HepG2 (cell line): ENCODE data around the gene LAMB2. TPM values are rescaled to one million over a fixed set of nuclear protein-coding genes. Genes with fewer than 3 reads are reported as not detected.

Experiments used
- ATAC-seq: fragments of 200-7000 bp; cut with Tn5 transposase; 3 replicates; pipeline ENCODE4 v1.9.1; 2020; ENCODE audit warnings: mild to moderate bottlenecking, moderate library complexity
- BruUV-seq: library from RNA; stranded (reverse); fragments of 400-500 nt; replicated peaks from 2 replicates; lab custom pipeline; 2021; lab: Mats Ljungman, UMichigan
- CTCF ChIA-PET: fragments of 300-600 bp; formaldehyde crosslinking; extraction: SDS; loops from one replicate; lab custom pipeline; 2021; ENCODE audit warnings: low total read pairs, inconsistent platforms, low intra/inter-chr PET ratio; lab: Yijun Ruan, JAX
- POLR2A ChIA-PET: fragments of 350-600 bp; sonication (Branson Sonifier 250); formaldehyde crosslinking; loops from one replicate; lab custom pipeline; 2020; ENCODE audit warnings: antibody characterized with exemption, inconsistent platforms; lab: Yijun Ruan, JAX
- DNase-seq: peaks from one replicate; pipeline ENCODE4 v3.0.0-alpha.2; 2015; ENCODE audit warnings: low spot score
- FAIRE-seq: peaks from 3 replicates; lab custom pipeline; 2011; peaks lifted over from hg19 to GRCh38; lab: Jason Lieb, UNC
- H2AFZ ChIP-seq: one replicate; pipeline ENCODE4 v1.6.1; 2011; ENCODE audit warnings: low read length, inconsistent platforms
- H3K27ac ChIP-seq: fragments of 300-600 bp; 3 replicates; pipeline ENCODE4 v1.8.0; 2011; ENCODE audit warnings: mixed run types, mild to moderate bottlenecking, mixed read lengths, low read length, inconsistent platforms; ENCODE audit not compliant: insufficient read depth; ENCODE audit errors: extremely low read length
- H3K27me3 ChIP-seq, 2 experiments: fragments of 200-600 bp in 1 of 2; 2 replicates in 1 of 2; 3 replicates in 1 of 2; pipeline versions ENCODE4 v1.6.0 to v1.8.0; 2011; ENCODE audit warnings: low read length in 2 of 2, mild to moderate bottlenecking in 2 of 2, moderate library complexity in 2 of 2, inconsistent platforms in 1 of 2; ENCODE audit not compliant: insufficient read depth in 2 of 2, control insufficient read depth in 1 of 2
- H3K36me3 ChIP-seq, 2 experiments: fragments of 200-600 bp in 1 of 2; replicated peaks in 1 of 2; 2 replicates in 1 of 2; 3 replicates in 1 of 2; pipeline versions ENCODE4 v1.5.1 to v1.8.0; 2011; ENCODE audit warnings: low read length in 2 of 2, inconsistent platforms in 1 of 2; ENCODE audit not compliant: insufficient read depth in 2 of 2, control insufficient read depth in 1 of 2
- H3K4me1 ChIP-seq: 2 replicates; pipeline ENCODE4 v1.5.1; 2012; ENCODE audit warnings: low read length, inconsistent platforms; ENCODE audit not compliant: insufficient read depth
- H3K4me2 ChIP-seq: 2 replicates; pipeline ENCODE4 v1.6.0; 2011; ENCODE audit warnings: low read depth, low read length, inconsistent platforms
- H3K4me3 ChIP-seq, 3 experiments: fragments of 200-600 bp in 1 of 3; sonication (generic), shearing (Covaris generic) in 1 of 3; replicated peaks in 1 of 3; 2 replicates each; pipeline ENCODE4 v1.5.1; 2011 to 2016; ENCODE audit warnings: low read length in 3 of 3, inconsistent platforms in 2 of 3, low read depth in 2 of 3, mild to moderate bottlenecking in 2 of 3, control low read depth in 1 of 3, mixed read lengths in 1 of 3; ENCODE audit not compliant: insufficient read depth in 1 of 3
- H3K79me2 ChIP-seq: one replicate; pipeline ENCODE4 v1.6.1; 2011; ENCODE audit warnings: low read length, inconsistent platforms; ENCODE audit not compliant: insufficient read depth
- H3K9ac ChIP-seq: 2 replicates; pipeline ENCODE4 v1.6.0; 2011; ENCODE audit warnings: mild to moderate bottlenecking, low read depth, low read length, inconsistent platforms; ENCODE audit not compliant: insufficient read depth
- H3K9me3 ChIP-seq: 2 replicates; pipeline ENCODE4 v1.5.1; 2012; ENCODE audit warnings: mild to moderate bottlenecking, low read length
- H4K20me1 ChIP-seq: 2 replicates; pipeline ENCODE4 v1.6.0; 2011; ENCODE audit warnings: inconsistent platforms, mild to moderate bottlenecking, low read length, moderate library complexity; ENCODE audit not compliant: insufficient read depth
- ARNT ChIP-seq: fragments of 450-650 bp; IDR thresholded peaks from 2 replicates; pipeline ENCODE4 v1.6.1; 2017
- BCL3 ChIP-seq: sonication (generic); formaldehyde crosslinking; IDR thresholded peaks from 2 replicates; pipeline ENCODE4 v1.5.1; 2020; ENCODE audit warnings: mild to moderate bottlenecking, missing genetic modification reagents, moderate library complexity
- DRAP1 ChIP-seq: IDR thresholded peaks from 2 replicates; pipeline ENCODE4 v1.6.1; 2016; ENCODE audit warnings: missing genetic modification reagents, missing compliant biosample characterization
- GABPB1 ChIP-seq: IDR thresholded peaks from 2 replicates; pipeline ENCODE4 v1.6.1; 2016; ENCODE audit warnings: mild to moderate bottlenecking, missing genetic modification reagents, moderate library complexity, missing compliant biosample characterization
- POLR2G ChIP-seq: fragments of 200-400 bp; formaldehyde crosslinking; IDR thresholded peaks from 2 replicates; pipeline ENCODE4 v1.6.1; 2018; ENCODE audit warnings: mild to moderate bottlenecking, low read depth, low read length, moderate library complexity
- SMAD3 ChIP-seq: sonication (generic); formaldehyde crosslinking; IDR thresholded peaks from 2 replicates; pipeline ENCODE4 v1.4.0; 2020; ENCODE audit warnings: missing genetic modification reagents
- UBTF ChIP-seq: sonication (generic); formaldehyde crosslinking; IDR thresholded peaks from 2 replicates; pipeline ENCODE4 v1.4.0; 2020; ENCODE audit warnings: mild to moderate bottlenecking, missing genetic modification reagents
- ZFY ChIP-seq: sonication (generic); formaldehyde crosslinking; IDR thresholded peaks from 2 replicates; pipeline ENCODE4 v1.4.0; 2020; ENCODE audit warnings: missing genetic modification reagents
- ZNF205 ChIP-seq: IDR thresholded peaks from 2 replicates; pipeline ENCODE4 v1.6.1; 2018; ENCODE audit warnings: missing biosample characterization, missing genetic modification reagents
- ZNF263 ChIP-seq: sonication (generic); formaldehyde crosslinking; IDR thresholded peaks from 2 replicates; pipeline ENCODE4 v1.4.0; 2020; ENCODE audit warnings: missing genetic modification reagents
- ZNF580 ChIP-seq: IDR thresholded peaks from 2 replicates; pipeline ENCODE4 v1.6.1; 2016; ENCODE audit warnings: low read depth, borderline replicate concordance
- ZSCAN21 ChIP-seq: sonication (generic); formaldehyde crosslinking; IDR thresholded peaks from 2 replicates; pipeline ENCODE4 v1.8.0; 2022; ENCODE audit warnings: mild to moderate bottlenecking, missing genetic modification reagents, moderate library complexity, borderline replicate concordance
- WGBS: methylation state at CpG from one replicate; pipeline ENCODE4 v1.1.6; 2017; ENCODE audit warnings: low lambda C conversion rate; 5-methylcytosine and 5-hydroxymethylcytosine counted together
- in situ Hi-C: cut with HindIII; loops from 2 replicates; pipeline ENCODE4 v1.10.0; 2017; ENCODE audit warnings: low pct_unique_long_range_greater_than_20kb; ENCODE audit not compliant: extremely low pct_ligation_motif_present
- intact Hi-C: fragments of 100-400 bp; cut with micrococcal nuclease; formaldehyde crosslinking; loops from one replicate; pipeline ENCODE4 v1.10.0; 2022; ENCODE audit not compliant: unreplicated experiment
- polyA plus RNA-seq, 8 experiments: library from polyadenylated mRNA; depleted of rRNA in 3 of 8; stranded (reverse) in 7 of 8; unstranded in 1 of 8; fragments of >200 nt; fragmentation: Illumina TruSeq in 4 of 8; extraction: Trizol in 4 of 8; gene quantifications; 2 replicates each; pipeline versions ENCODE4 v1.2.1 to v1.2.3, GENCODE V29; 2011 to 2016; ENCODE audit warnings: low read depth in 4 of 8, missing spikeins in 1 of 8, mixed read lengths in 1 of 8; ENCODE audit not compliant: insufficient read depth in 1 of 8
- total RNA-seq, 5 experiments: library from RNA; depleted of rRNA; stranded (reverse); fragments of >200 nt; fragmentation: Illumina TruSeq; extraction: Trizol; gene quantifications; 2 replicates each; pipeline ENCODE4 v1.2.3, GENCODE V29; 2016; ENCODE audit warnings: low read depth in 1 of 5

The LAMB2 gene
- total and polyA plus RNA-seq, 2 of the 13 experiments (the other 11 are each of a cell fraction or from before 2014, with no cell fraction given), result 208 to 443 TPM

GRCh38 chr3:49158792-49159191 lies 25.9 kb upstream of the LAMB2 start:
- Histone ChIP-seq H3K27ac (no peak overlapping the region), H3K9ac (no peak overlapping the region), H3K4me3 (no peak overlapping the region), H3K27me3 (no peaks in the 10 kb centered on the region), H3K79me2 (no peaks in the 10 kb centered on the region), H3K36me3 (peaks cover 3 to 12% of the 10 kb centered on the region in 2 experiments; a peak in 4 of 5 replicates), H3K4me2 (no peak overlapping the region), H3K4me1 (peaks cover 14% of the 10 kb centered on the region), H4K20me1 (no peaks in the 10 kb centered on the region), H3K9me3 (no peaks in the 10 kb centered on the region), H2AFZ (no peak overlapping the region)
- FAIRE-seq (no peak), DNase-seq (no peak), ATAC-seq (peak; percentile 23)
- peak; percentile 26; the same call in 1 of the 2 replicates for TF ChIP-seq ZNF263 (CRISPR knock-in tag)
- TF ChIP-seq POLR2G, result 0 out of 2 replicates have a peak, but pooled peaks have one; percentile 31
- no peak for TF ChIP-seq BCL3 (CRISPR knock-in tag)
- ChIA-PET POLR2A (interaction anchor here (0.8 to 1.9 kb wide), 3 partner anchors 12 to 26 kb away, joined by 3 to 5 read pairs (median 4); partner anchors contain the start of genes KLHDC8B and LAMB2), CTCF (no interaction called here)
- intact Hi-C loops, result loop anchor here (5.0 kb wide), 1 partner anchor 171 kb away; no protein-coding TSS in a partner anchor
- in situ Hi-C loops, result loop anchor here (25.0 kb wide), 1 partner anchor 279 kb away; the partner anchor contains the start of gene NICN1
- WGBS, result 56% methylated on average over 2 of the region's 2 CpGs
- BruUV-seq, result no TSS peak

- no peak overlapping the region for H3K4me2 ChIP-seq
- WGBS, result 50% methylated on average over 5 of the region's 5 CpGs
- DNase-seq (peak; percentile 74), FAIRE-seq (peak; percentile 68), ATAC-seq (peak; percentile 68)
- no peaks in the 10 kb centered on the region for H4K20me1 ChIP-seq
- ChIA-PET POLR2A (interaction anchor here (0.8 to 1.9 kb wide), 5 partner anchors 13 to 170 kb away, joined by 3 to 5 read pairs (median 4); partner anchors contain the start of genes KLHDC8B, LAMB2 and WDR6), CTCF (interaction anchor here (1.2 kb wide), 1 partner anchor 170 kb away, joined by 4 read pairs; no protein-coding TSS in a partner anchor)
- H3K4me1 ChIP-seq, result peaks cover 14% of the 10 kb centered on the region
- BruUV-seq, result no TSS peak
- no peak overlapping the region for H3K4me3 ChIP-seq
- peaks cover 3 to 6% of the 10 kb centered on the region in 2 experiments; a peak in 4 of 5 replicates for H3K36me3 ChIP-seq
- in situ Hi-C loops, result loop anchor here (25.0 kb wide), 1 partner anchor 279 kb away; the partner anchor contains the start of gene NICN1
- no peak overlapping the region for H3K9ac ChIP-seq
- H3K27ac ChIP-seq, result no peak overlapping the region
- no peaks in the 10 kb centered on the region for H3K9me3 ChIP-seq
- no peak overlapping the region for H2AFZ ChIP-seq
- intact Hi-C loops, result loop anchor here (5.0 kb wide), 1 partner anchor 171 kb away; no protein-coding TSS in a partner anchor
- no peaks in the 10 kb centered on the region for H3K27me3 ChIP-seq
- no peaks in the 10 kb centered on the region for H3K79me2 ChIP-seq
- TF ChIP-seq ARNT (no peak), GABPB1 (CRISPR knock-in tag) (peak; percentile 22; the same call in 1 of the 2 replicates), DRAP1 (CRISPR knock-in tag) (no peak), SMAD3 (CRISPR knock-in tag) (0 out of 2 replicates have a peak, but pooled peaks have one; percentile 23), ZSCAN21 (CRISPR knock-in tag) (no peak), ZFY (CRISPR knock-in tag) (no peak), ZNF580 (CRISPR knock-in tag) (no peak), ZNF205 (0 out of 2 replicates have a peak, but pooled peaks have one; percentile 17), UBTF (CRISPR knock-in tag) (0 out of 2 replicates have a peak, but pooled peaks have one; percentile 26)
These were observed 25.4 kb upstream of the LAMB2 start for GRCh38 chr3:49158103-49158709.
